Astrocyte (in vitro differentiated cells and primary cell): ENCODE results near the gene NUCKS1.

Experiments
- EZH2 ChIP-seq: IDR thresholded peaks from 2 replicates; pipeline ENCODE4 v1.6.1; 2012; ENCODE audit warnings: mild to moderate bottlenecking, low read length, inconsistent platforms; ENCODE audit not compliant: insufficient read depth
- TF ChIP-seq, protein P1 (sequence below): IDR thresholded peaks from 2 replicates; pipeline ENCODE4 v1.5.1; 2011; ENCODE audit warnings: low read depth, mild to moderate bottlenecking, inconsistent platforms, low read length, moderate library complexity; ENCODE audit not compliant: insufficient read depth

DNA sequence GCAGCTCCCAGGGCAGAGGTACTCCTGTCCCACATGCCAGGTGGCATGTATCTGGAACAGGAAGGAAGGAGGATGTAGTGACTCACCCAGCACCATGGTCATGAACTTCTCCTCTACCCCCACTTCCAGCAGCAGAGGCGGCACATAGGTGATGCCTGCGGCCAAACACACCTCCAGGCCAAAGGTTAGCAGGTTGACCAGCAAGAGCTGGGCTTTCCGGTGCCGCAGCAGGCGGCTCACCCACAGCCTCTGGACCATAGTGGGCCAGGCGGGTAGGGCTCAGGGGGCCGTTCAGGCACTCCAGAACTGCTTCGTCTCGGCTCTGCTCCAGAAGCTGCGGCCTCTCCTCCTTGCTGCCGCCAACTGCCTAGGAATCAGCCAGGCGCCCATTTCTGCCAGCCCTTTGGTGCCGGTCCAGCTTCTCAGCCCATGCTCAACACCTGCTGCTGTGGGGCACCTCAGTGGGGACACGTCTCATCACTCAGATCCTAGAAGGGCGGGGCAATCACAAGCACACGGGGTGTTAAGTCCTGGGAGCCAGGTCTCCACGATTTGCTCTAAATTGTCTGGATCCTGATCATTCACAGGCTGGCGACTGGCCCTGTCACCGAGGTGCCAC lies 85.5 kb downstream of the NUCKS1 start:
- TF ChIP-seq, protein P1, sequence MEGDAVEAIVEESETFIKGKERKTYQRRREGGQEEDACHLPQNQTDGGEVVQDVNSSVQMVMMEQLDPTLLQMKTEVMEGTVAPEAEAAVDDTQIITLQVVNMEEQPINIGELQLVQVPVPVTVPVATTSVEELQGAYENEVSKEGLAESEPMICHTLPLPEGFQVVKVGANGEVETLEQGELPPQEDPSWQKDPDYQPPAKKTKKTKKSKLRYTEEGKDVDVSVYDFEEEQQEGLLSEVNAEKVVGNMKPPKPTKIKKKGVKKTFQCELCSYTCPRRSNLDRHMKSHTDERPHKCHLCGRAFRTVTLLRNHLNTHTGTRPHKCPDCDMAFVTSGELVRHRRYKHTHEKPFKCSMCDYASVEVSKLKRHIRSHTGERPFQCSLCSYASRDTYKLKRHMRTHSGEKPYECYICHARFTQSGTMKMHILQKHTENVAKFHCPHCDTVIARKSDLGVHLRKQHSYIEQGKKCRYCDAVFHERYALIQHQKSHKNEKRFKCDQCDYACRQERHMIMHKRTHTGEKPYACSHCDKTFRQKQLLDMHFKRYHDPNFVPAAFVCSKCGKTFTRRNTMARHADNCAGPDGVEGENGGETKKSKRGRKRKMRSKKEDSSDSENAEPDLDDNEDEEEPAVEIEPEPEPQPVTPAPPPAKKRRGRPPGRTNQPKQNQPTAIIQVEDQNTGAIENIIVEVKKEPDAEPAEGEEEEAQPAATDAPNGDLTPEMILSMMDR, result no peak
- no peak for TF ChIP-seq EZH2
